Stomach smooth muscle (tissue), 2 donors: ENCODE measurements around the gene TMEM100.

Experiments used
- H3K27ac ChIP-seq: one replicate; pipeline ENCODE4 v1.7.0; 2013; ENCODE audit warnings: mild to moderate bottlenecking, low read length, inconsistent platforms
- H3K27me3 ChIP-seq, 2 donors: one replicate each; pipeline ENCODE4 v1.7.0; 2013; ENCODE audit warnings: low read length in 2 of 2; ENCODE audit not compliant: insufficient read depth in 2 of 2, control insufficient read depth in 1 of 2
- H3K36me3 ChIP-seq, 2 donors: one replicate each; pipeline ENCODE4 v1.7.0; 2013; ENCODE audit warnings: low read length in 2 of 2; ENCODE audit not compliant: control insufficient read depth in 2 of 2, insufficient read depth in 2 of 2
- H3K4me1 ChIP-seq: one replicate; pipeline ENCODE4 v1.7.0; 2013; ENCODE audit warnings: low read length; ENCODE audit not compliant: control insufficient read depth, insufficient read depth
- H3K4me3 ChIP-seq, 2 donors: one replicate each; pipeline ENCODE4 v1.7.0; 2013; ENCODE audit warnings: low read length in 2 of 2
- H3K9ac ChIP-seq, 2 donors: one replicate each; pipeline ENCODE4 v1.7.0; 2013; ENCODE audit warnings: low read length in 2 of 2, mild to moderate bottlenecking in 1 of 2
- H3K9me3 ChIP-seq, 2 donors: one replicate each; pipeline ENCODE4 v1.7.0; 2013; ENCODE audit warnings: low read length in 2 of 2; ENCODE audit not compliant: control insufficient read depth in 2 of 2
- donor health status: healthy.
- donor health status: Pancreatic carcinoma.

Gene TMEM100

DNA sequence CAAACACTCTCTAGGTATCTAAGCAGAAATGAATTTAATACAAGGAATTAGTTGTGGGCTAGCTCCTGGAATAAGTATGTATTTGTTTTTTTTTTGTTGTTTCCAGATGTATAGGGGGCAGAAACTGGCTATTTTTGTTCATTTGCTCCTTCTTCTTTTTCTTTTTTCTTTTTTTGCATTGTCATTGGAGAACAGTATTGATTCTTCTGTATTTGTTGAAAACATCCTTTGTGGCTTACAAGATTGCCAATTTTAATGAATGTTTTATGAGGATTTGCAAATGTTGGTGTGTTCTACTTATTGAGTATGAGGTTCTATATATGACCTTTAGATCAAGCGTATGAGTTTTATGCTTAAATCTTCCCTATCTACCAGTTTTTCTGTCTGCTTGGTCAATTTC lies 22.6 kb upstream of the TMEM100 start:
- no peaks in the 10 kb centered on the region for H3K27me3 ChIP-seq
- H3K4me3 ChIP-seq: no peak overlapping the region
- no peak overlapping the region for H3K27ac ChIP-seq
- H3K9me3 ChIP-seq: no peaks in the 10 kb centered on the region
- H3K36me3 ChIP-seq: no peaks in the 10 kb centered on the region
- no peak overlapping the region for H3K9ac ChIP-seq
- no peaks in the 10 kb centered on the region for H3K4me1 ChIP-seq

- no peaks in the 10 kb centered on the region for H3K9me3 ChIP-seq
- no peaks in the 10 kb centered on the region for H3K36me3 ChIP-seq
- H3K4me3 ChIP-seq: no peak overlapping the region
- H3K27me3 ChIP-seq: no peaks in the 10 kb centered on the region
- no peaks in the 10 kb centered on the region for H3K4me1 ChIP-seq
- H3K27ac ChIP-seq: no peak overlapping the region
- H3K9ac ChIP-seq: no peak overlapping the region
These were observed 20.5 kb upstream of the TMEM100 start for GRCh38 chr17:55743103-55743679.

DNA sequence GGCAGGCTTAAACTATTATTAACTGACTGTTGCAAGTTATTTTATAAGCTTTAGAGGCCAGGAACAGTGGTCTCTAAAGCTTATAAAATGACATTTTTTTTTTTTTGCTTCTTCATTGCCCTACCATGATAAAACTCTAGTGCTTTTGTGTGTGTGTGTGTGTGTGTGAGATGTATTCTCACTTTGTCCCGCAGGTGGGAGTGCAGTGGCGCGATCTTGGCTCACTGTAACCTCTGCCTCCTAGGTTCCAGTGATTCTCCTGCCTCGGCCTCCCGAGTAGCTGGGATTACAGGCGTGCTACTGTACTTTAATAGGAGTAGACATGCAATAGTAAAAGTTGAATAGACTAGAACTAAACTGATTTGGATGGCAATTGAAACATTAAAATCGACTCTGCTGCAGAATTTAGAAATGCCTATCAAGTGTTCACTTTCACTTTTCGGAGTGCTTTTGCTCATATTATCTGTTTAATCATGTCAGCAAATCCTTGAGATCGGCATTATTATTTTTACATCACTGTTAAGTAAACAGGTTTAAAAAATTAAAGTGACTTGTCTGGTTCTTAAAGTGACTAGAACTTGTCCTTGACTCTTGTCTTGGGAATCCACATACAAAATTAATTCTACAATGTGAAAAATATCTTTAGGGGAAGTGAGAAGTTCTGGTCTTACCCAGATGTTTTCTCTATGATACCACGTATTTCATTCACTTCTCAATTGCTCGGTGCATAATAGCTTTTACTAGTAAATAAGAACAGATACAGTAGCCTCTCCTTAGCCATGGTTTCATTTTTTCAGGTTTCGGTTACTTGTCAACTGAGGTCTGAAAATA lies 19.8 kb upstream of the TMEM100 start:
- Histone ChIP-seq H3K4me1 (no peaks in the 10 kb centered on the region), H3K9me3 (no peaks in the 10 kb centered on the region), H3K27me3 (no peaks in the 10 kb centered on the region), H3K4me3 (no peak overlapping the region), H3K36me3 (no peaks in the 10 kb centered on the region), H3K9ac (no peak overlapping the region), H3K27ac (no peak overlapping the region)

GRCh38 chr17:55741356-55741700 lies 18.7 kb upstream of the TMEM100 start:
- no peak overlapping the region for H3K4me3 ChIP-seq
- H3K36me3 ChIP-seq: no peaks in the 10 kb centered on the region
- H3K9ac ChIP-seq: no peak overlapping the region
- H3K27me3 ChIP-seq: no peaks in the 10 kb centered on the region
- no peak overlapping the region for H3K27ac ChIP-seq
- H3K4me1 ChIP-seq: no peaks in the 10 kb centered on the region
- no peaks in the 10 kb centered on the region for H3K9me3 ChIP-seq

DNA sequence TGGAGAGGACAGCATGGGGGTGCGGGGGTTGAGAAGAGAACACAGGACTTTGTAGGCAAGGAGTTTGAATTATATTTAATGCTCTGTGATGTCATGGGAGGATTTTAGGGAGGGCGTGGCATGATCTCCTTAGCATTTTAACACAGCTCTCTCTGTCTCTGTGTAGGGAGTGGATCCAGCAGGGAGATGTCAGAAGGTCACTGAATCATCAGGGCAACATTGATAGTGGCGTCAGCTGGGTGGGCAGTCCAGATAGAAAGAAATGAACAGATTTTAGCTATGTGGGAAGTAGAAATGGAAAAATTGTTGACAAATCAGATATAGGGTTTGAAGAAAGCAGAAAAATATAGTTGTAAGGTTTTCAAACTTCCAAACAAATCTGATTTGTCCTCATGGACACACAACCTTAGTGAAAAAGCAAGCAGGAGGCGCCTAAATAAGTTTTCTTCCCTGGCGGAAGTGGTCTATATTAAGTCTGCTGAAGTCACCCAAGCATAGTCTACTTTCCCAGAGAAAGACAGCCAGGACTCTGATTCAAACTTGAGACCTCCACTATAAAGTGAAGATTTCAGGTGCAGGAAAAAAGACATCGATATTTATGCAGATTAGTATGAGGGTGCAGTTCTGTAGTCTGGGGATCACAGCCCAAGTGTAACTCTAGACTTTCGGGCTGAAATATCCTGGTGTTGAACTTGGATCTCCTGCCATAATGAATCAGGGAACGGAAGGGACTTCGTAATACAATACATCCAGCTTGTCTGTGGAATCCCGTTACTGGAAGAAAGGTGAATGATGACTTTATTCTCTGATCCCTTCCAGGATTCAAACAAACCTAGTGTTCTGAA lies 18.1 kb upstream of the TMEM100 start:
- Histone ChIP-seq H3K9ac (no peak overlapping the region), H3K27ac (no peak overlapping the region), H3K27me3 (no peaks in the 10 kb centered on the region), H3K4me1 (no peaks in the 10 kb centered on the region), H3K4me3 (no peak overlapping the region), H3K9me3 (no peaks in the 10 kb centered on the region), H3K36me3 (no peaks in the 10 kb centered on the region)

- H3K9ac ChIP-seq: no peak overlapping the region
These were observed 15.4 kb upstream of the TMEM100 start for GRCh38 chr17:55737976-55738501.

GRCh38 chr17:55735731-55736405 lies 13.2 kb upstream of the TMEM100 start:
- Histone ChIP-seq H3K4me1 (peaks cover 32% of the 10 kb centered on the region), H3K36me3 (no peaks in the 10 kb centered on the region), H3K27ac (no peak overlapping the region), H3K9me3 (no peaks in the 10 kb centered on the region), H3K4me3 (no peak overlapping the region), H3K9ac (no peak overlapping the region), H3K27me3 (no peaks in the 10 kb centered on the region)

More at GRCh38 chr17:55737976-55738501, 15.4 kb upstream of the TMEM100 start:
- Histone ChIP-seq H3K4me1 (peaks cover 10% of the 10 kb centered on the region), H3K27me3 (no peaks in the 10 kb centered on the region), H3K9me3 (no peaks in the 10 kb centered on the region), H3K4me3 (no peak overlapping the region), H3K27ac (no peak overlapping the region), H3K36me3 (no peaks in the 10 kb centered on the region)

GRCh38 chr17:55734128-55734781 lies 11.6 kb upstream of the TMEM100 start:
- Histone ChIP-seq H3K36me3 (no peaks in the 10 kb centered on the region), H3K4me3 (no peak overlapping the region), H3K27ac (peak overlapping the region; percentile 2), H3K9ac (peak overlapping the region in 1 of 2 donors; percentile 16), H3K27me3 (no peaks in the 10 kb centered on the region), H3K9me3 (no peaks in the 10 kb centered on the region), H3K4me1 (peaks cover 34% of the 10 kb centered on the region)

DNA sequence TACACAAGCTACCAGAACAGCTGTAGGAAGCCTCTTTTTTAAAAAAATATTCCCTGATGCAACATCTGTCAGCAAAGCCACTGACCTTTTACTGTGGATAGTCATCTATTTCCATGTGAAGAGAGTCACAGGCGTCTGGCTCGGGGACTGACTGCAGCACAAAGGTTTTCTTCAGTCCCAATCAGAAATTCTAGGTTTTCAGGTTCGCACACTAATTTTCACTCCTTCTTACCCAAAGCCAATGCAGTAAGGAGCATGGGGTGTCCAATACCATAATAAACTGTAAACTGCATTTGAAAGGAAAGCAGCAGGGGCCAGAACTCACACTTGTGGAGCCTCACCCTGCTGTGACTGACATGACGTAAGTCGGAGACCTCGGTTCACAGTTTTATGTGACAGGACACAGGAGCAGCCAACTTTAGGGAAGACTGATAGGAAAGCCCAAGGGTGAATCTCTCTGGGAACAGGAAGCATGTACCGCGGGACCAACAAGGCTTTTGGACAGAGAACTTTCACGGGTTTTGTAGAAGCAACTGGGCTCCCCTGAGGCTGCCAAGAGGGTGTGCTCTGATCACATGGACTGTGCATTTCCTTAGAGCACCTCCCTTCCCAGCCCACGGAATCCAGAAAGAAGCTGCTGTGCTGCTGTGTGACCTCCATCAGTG lies 9.1 kb upstream of the TMEM100 start:
- H3K9me3 ChIP-seq: no peaks in the 10 kb centered on the region
- no peaks in the 10 kb centered on the region for H3K27me3 ChIP-seq
- H3K27ac ChIP-seq: peak overlapping the region; percentile 87
- peaks cover 50% of the 10 kb centered on the region for H3K4me1 ChIP-seq
- no peaks in the 10 kb centered on the region for H3K36me3 ChIP-seq
- H3K4me3 ChIP-seq: peak overlapping the region; percentile 3 to 57
- H3K9ac ChIP-seq: peak overlapping the region; percentile 1 to 6
